HL-60 (cell line): ENCODE measurements around the gene CNOT6.

Source experiments
- DNase-seq, 2 experiments: peaks; one replicate each; pipeline ENCODE4 v3.0.0-alpha.2; 2010 to 2020; ENCODE audit warnings: low read depth in 1 of 2, low spot score in 1 of 2
- H3K27ac ChIP-seq: fragments of 250-450 bp; sonication (Bioruptor Pico); replicated peaks from 2 replicates; pipeline ENCODE4 v1.5.1; 2020; ENCODE audit warnings: mild to moderate bottlenecking, moderate library complexity
- H3K27me3 ChIP-seq: fragments of 250-450 bp; sonication (Bioruptor Pico); 2 replicates; pipeline ENCODE4 v1.5.1; 2021; ENCODE audit warnings: mild to moderate bottlenecking, moderate library complexity; ENCODE audit not compliant: insufficient read depth, poor library complexity, severe bottlenecking
- H3K4me3 ChIP-seq: replicated peaks from 2 replicates; pipeline ENCODE4 v1.5.1; 2011; ENCODE audit warnings: mild to moderate bottlenecking, control low read depth, low read length; ENCODE audit not compliant: insufficient read depth
- GABPA ChIP-seq: IDR thresholded peaks from 2 replicates; pipeline ENCODE4 v1.6.1; 2012; ENCODE audit warnings: low read depth
- POLR2AphosphoS5 ChIP-seq: IDR thresholded peaks from 2 replicates; pipeline ENCODE4 v1.6.1; 2012; ENCODE audit warnings: low read depth
- SPI1 ChIP-seq: IDR thresholded peaks from 2 replicates; pipeline ENCODE4 v1.6.1; 2012; ENCODE audit warnings: low read depth, mild to moderate bottlenecking, borderline replicate concordance
- TF ChIP-seq, protein P1 (sequence below): IDR thresholded peaks from one replicate; pipeline ENCODE4 v1.5.1; 2011; ENCODE audit warnings: low read length, control low read depth, inconsistent platforms; ENCODE audit not compliant: insufficient read depth
- TF ChIP-seq, protein P2 (sequence below): IDR thresholded peaks from 2 replicates; pipeline ENCODE4 v1.6.1; 2012; ENCODE audit warnings: low read depth; ENCODE audit not compliant: insufficient replicate concordance

Gene CNOT6

DNA sequence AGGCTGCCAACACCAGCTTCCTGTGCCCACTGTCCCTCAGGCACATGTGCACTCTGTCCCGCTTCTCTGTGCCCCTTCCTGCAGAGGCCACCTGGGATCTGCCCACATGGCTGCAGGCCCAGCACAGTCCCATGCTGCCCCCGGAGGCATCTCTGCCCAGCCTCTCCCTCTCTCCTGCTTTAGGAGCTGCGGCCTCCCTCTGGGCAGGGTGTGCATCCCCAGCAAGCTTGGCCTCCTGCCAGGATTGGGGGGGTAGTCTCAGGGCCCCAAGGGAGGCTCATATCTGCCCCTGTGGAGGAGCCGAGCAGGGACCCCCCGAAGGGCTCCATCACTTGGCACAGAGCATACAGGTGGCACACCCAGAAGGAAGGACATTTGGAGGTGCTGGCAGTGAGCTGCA, 130.4 kb downstream of the CNOT6 start:
- H3K4me3 ChIP-seq = no peak overlapping the region
- H3K27ac ChIP-seq = no peak overlapping the region
- TF ChIP-seq, protein P1, sequence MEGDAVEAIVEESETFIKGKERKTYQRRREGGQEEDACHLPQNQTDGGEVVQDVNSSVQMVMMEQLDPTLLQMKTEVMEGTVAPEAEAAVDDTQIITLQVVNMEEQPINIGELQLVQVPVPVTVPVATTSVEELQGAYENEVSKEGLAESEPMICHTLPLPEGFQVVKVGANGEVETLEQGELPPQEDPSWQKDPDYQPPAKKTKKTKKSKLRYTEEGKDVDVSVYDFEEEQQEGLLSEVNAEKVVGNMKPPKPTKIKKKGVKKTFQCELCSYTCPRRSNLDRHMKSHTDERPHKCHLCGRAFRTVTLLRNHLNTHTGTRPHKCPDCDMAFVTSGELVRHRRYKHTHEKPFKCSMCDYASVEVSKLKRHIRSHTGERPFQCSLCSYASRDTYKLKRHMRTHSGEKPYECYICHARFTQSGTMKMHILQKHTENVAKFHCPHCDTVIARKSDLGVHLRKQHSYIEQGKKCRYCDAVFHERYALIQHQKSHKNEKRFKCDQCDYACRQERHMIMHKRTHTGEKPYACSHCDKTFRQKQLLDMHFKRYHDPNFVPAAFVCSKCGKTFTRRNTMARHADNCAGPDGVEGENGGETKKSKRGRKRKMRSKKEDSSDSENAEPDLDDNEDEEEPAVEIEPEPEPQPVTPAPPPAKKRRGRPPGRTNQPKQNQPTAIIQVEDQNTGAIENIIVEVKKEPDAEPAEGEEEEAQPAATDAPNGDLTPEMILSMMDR = no peak
- TF ChIP-seq SPI1 (no peak), POLR2AphosphoS5 (no peak)
- no peak for DNase-seq
- no peaks in the 10 kb centered on the region for H3K27me3 ChIP-seq

DNA sequence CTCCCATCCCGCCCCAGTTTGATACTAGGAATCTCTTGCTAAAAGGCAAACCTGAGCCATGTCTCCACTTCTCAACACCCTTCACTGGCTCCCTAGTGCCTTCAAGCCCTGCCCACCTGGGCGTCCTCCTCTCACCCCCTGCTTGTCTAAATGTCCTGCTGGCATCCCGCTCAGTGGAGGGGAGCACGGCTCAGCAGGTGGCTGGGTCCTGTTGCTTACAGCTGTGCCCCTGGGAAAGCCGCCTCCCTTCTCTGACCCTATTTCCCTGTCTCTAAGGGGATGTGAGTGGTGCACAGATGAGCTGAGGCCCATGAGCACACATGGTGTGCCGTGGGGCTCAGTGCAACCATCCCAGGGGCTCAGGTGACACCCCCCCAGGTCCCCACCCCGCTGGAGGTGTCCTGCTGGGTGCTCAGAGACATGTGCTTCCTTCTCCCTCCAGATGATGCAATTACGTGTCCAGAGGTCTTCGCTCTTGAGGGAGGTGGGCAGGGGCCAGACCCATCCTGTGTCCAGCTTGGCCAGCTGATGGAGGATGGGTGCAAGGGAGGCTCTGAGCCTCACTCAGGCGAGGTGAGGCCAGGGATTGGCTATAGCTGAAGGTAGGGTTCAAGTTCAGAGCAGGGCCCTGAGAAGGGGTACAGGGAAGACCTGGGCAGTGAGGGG, 131.1 kb downstream of the CNOT6 start:
- no peaks in the 10 kb centered on the region for H3K27me3 ChIP-seq
- H3K27ac ChIP-seq = no peak overlapping the region
- DNase-seq = no peak
- no peak overlapping the region for H3K4me3 ChIP-seq
- TF ChIP-seq POLR2AphosphoS5 = no peak
- TF ChIP-seq, protein P2, sequence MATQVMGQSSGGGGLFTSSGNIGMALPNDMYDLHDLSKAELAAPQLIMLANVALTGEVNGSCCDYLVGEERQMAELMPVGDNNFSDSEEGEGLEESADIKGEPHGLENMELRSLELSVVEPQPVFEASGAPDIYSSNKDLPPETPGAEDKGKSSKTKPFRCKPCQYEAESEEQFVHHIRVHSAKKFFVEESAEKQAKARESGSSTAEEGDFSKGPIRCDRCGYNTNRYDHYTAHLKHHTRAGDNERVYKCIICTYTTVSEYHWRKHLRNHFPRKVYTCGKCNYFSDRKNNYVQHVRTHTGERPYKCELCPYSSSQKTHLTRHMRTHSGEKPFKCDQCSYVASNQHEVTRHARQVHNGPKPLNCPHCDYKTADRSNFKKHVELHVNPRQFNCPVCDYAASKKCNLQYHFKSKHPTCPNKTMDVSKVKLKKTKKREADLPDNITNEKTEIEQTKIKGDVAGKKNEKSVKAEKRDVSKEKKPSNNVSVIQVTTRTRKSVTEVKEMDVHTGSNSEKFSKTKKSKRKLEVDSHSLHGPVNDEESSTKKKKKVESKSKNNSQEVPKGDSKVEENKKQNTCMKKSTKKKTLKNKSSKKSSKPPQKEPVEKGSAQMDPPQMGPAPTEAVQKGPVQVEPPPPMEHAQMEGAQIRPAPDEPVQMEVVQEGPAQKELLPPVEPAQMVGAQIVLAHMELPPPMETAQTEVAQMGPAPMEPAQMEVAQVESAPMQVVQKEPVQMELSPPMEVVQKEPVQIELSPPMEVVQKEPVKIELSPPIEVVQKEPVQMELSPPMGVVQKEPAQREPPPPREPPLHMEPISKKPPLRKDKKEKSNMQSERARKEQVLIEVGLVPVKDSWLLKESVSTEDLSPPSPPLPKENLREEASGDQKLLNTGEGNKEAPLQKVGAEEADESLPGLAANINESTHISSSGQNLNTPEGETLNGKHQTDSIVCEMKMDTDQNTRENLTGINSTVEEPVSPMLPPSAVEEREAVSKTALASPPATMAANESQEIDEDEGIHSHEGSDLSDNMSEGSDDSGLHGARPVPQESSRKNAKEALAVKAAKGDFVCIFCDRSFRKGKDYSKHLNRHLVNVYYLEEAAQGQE = no peak
- TF ChIP-seq, protein P1 = no peak
- TF ChIP-seq SPI1 = no peak
- no peak for TF ChIP-seq GABPA

DNA sequence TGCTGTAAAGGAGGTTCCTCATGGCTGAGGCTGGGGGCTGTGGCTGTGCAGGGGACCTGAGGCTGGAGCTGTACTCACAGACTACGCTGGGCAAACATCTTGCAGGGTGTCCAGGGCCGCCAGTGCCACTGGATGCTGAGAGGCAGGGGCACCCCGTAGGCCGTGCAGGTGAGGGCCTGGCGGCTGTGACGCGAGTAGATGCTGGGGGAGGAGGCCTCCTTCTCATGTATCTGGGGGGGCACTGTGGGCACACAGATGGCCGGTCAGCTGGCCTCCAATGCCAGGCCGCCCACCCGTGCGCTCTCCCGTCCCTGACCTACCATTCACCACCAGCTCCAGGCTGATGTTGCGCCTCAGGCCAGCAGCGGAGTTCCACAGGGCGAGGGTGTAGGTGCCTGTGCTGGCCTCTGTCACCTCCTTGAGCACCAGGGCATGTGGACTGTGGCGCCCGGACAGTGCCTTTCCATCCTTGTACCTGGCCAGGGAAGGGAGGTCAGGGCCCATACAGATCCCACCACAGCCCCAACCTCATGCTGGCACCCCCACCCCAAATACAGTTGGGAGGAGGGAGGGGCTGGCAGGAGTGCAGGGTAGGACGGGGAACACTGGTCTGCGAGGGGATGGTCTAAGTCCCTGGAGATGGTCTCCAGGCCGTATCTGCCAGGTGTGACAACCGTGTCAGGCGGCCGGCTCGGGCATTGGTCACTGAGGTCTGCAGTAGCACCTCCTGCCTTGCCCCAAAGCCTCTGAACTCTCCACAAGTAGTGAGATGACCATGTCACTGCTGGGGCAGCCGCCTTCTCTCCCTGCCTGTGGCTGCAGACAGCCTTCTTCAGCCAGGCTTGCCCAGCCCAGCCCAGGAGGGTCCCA, 131.8 kb downstream of the CNOT6 start:
- no peak for DNase-seq
- H3K4me3 ChIP-seq = no peak overlapping the region
- no peak overlapping the region for H3K27ac ChIP-seq
- H3K27me3 ChIP-seq = no peaks in the 10 kb centered on the region
- TF ChIP-seq GABPA (no peak), SPI1 (no peak), POLR2AphosphoS5 (no peak)

DNA sequence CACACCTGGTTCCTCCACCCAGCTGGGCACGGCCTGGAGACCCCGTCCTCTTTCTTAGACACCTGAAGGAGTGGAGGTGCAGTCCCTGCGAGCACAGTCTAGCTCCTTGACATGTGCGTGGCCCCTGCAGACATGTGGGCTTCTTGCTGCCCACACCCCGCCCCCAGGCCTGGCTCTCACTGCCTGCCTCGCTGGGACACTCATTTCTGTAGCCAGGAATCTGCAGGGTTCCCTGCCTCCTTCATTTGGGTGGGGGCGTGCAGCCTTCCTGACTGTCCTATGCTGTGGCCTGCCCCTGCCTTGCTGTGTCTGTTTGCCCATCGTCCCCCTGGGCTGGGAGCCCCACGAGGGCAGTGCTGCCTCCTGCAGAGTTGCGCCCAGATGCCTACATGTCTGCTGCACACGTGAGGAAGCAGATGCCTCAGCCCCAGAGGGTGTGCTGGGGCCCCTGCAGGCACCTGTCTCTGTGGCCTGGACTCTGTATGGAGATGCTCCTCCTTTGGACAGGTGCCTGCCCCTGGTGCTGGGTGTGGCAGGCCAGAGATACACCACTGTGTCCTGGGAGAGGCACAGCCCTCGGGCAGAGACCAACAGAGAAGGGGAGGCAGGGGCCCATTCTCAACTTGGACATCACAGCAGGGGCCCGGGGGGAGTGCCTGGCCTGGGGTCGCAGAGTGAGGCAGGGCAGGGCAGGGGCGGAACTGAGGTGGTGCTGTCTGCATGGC, 132.6 kb downstream of the CNOT6 start:
- Histone ChIP-seq H3K4me3 (no peak overlapping the region), H3K27me3 (no peaks in the 10 kb centered on the region), H3K27ac (no peak overlapping the region)
- no peak for DNase-seq
- TF ChIP-seq SPI1 = no peak
- TF ChIP-seq GABPA = no peak
- TF ChIP-seq POLR2AphosphoS5 = no peak
- TF ChIP-seq, protein P2 = no peak
- TF ChIP-seq, protein P1 = no peak
